Endodermal cell (in vitro differentiated cells): Measurements from ENCODE around the gene MTFMT. TPM values are rescaled to one million over a fixed set of nuclear protein-coding genes. Genes with fewer than 3 reads are reported as not detected.

Experiments used
- DNase-seq: peaks from one replicate; pipeline ENCODE4 v3.0.0-alpha.2; 2017
- H3K27ac ChIP-seq: 2 replicates; pipeline ENCODE4 v1.5.1; 2013; ENCODE audit warnings: mild to moderate bottlenecking, low read depth, low read length, moderate library complexity
- H3K27me3 ChIP-seq: 2 replicates; pipeline ENCODE4 v1.6.1; 2013; ENCODE audit warnings: mild to moderate bottlenecking, low read length, moderate library complexity; ENCODE audit not compliant: insufficient read depth, control insufficient read depth, poor library complexity, severe bottlenecking
- H3K36me3 ChIP-seq: 2 replicates; pipeline ENCODE4 v1.7.0; 2013; ENCODE audit warnings: mild to moderate bottlenecking, low read length, moderate library complexity; ENCODE audit not compliant: control insufficient read depth, insufficient read depth
- H3K4me1 ChIP-seq: one replicate; pipeline ENCODE4 v1.7.0; 2013; ENCODE audit warnings: low read length; ENCODE audit not compliant: control insufficient read depth, insufficient read depth
- H3K4me3 ChIP-seq: 2 replicates; pipeline ENCODE4 v1.5.1; 2013; ENCODE audit warnings: mild to moderate bottlenecking, low read length, moderate library complexity
- H3K9ac ChIP-seq: 2 replicates; pipeline ENCODE4 v1.6.1; 2013; ENCODE audit warnings: mild to moderate bottlenecking, low read length, moderate library complexity; ENCODE audit not compliant: poor library complexity, severe bottlenecking; ENCODE audit errors: extremely low read depth
- H3K9me3 ChIP-seq: 2 replicates; pipeline ENCODE4 v1.6.1; 2013; ENCODE audit warnings: mild to moderate bottlenecking, low read length, moderate library complexity; ENCODE audit not compliant: control insufficient read depth
- H3K27ac Mint-ChIP-seq: 2 replicates; pipeline ENCODE4 v1.8.0; 2020; ENCODE audit warnings: mixed read lengths
- H3K27me3 Mint-ChIP-seq: 2 replicates; pipeline ENCODE4 v1.8.0; 2021; ENCODE audit warnings: mild to moderate bottlenecking, mixed read lengths; ENCODE audit not compliant: insufficient read depth
- H3K36me3 Mint-ChIP-seq: 2 replicates; pipeline ENCODE4 v1.8.0; 2020; ENCODE audit warnings: low read depth, mixed read lengths
- H3K4me1 Mint-ChIP-seq: 2 replicates; pipeline ENCODE4 v1.8.0; 2020; ENCODE audit warnings: mixed read lengths
- H3K4me3 Mint-ChIP-seq: 2 replicates; pipeline ENCODE4 v1.8.0; 2020; ENCODE audit warnings: mild to moderate bottlenecking, moderate library complexity, mixed read lengths
- H3K9me3 Mint-ChIP-seq: 2 replicates; pipeline ENCODE4 v1.8.0; 2020; ENCODE audit warnings: mild to moderate bottlenecking, mixed read lengths
- CTCF ChIP-seq: fragments of 200-600 bp; sonication (generic); conservative IDR thresholded peaks from 2 replicates; pipeline ENCODE4 v1.5.0; 2021; ENCODE audit warnings: antibody characterized with exemption, mild to moderate bottlenecking
- WGBS, 2 experiments: methylation state at CpG; one replicate each; pipeline versions ENCODE4 v1.1.5 to v1.1.7; 2013; ENCODE audit warnings: missing lambda C conversion rate in 2 of 2, mixed read lengths in 1 of 2; ENCODE audit not compliant: insufficient coverage in 1 of 2, insufficient read length in 1 of 2; 5-methylcytosine and 5-hydroxymethylcytosine counted together
- total RNA-seq, 2 donors: library from RNA; stranded (reverse); fragmentation: NEBNext Ultra II Directional in 1 of 2; extraction: Animal tissue kit (Norgen Biotek cat#: 25700) in 1 of 2; gene quantifications; 2 replicates in 1 of 2; 3 replicates in 1 of 2; pipeline ENCODE4 v1.2.1, GENCODE V29; 2021

Gene MTFMT
- total RNA-seq, 2 donors from 2014 or later: 17.8 to 23.2 TPM

GRCh38 chr15:65059931-65060596, 30.6 kb upstream of the MTFMT start:
- H3K4me3 ChIP-seq: no peak overlapping the region
- Mint-ChIP-seq H3K27me3 (no peaks in the 10 kb centered on the region), H3K4me1 (peaks cover 2% of the 10 kb centered on the region), H3K27ac (no peak overlapping the region), H3K36me3 (peaks cover 76% of the 10 kb centered on the region), H3K4me3 (no peak overlapping the region), H3K9me3 (no peaks in the 10 kb centered on the region)
- peaks cover 2% of the 10 kb centered on the region for H3K4me1 ChIP-seq
- no peak for TF ChIP-seq CTCF
- no peak for DNase-seq
- no peak overlapping the region for H3K27ac ChIP-seq
- H3K27me3 ChIP-seq: no peaks in the 10 kb centered on the region
- H3K9ac ChIP-seq: no peak overlapping the region
- H3K9me3 ChIP-seq: no peaks in the 10 kb centered on the region
- 90 to 98% methylated on average over 3 to 4 of the region's 4 CpGs for WGBS, 2 experiments
- peaks cover 90% of the 10 kb centered on the region for H3K36me3 ChIP-seq

DNA sequence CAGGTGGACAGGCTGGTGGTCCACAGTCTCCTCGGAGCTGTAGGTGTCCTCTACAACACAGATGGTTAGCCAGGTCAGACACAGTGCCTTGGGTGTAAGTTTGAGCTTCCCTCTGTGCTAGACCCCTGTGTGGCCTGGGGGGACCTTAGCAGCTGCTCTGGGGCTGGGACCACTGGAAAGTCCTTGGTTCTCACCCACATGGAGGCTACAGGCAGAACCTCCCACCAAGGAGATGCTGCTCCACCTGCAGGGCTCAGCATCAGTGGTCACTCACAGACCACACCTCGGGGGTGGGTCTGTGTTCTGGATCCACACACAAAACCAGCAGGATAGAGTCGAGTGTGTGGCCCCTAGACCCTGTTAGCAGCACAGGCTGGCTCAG, 29.9 kb upstream of the MTFMT start:
- no peak overlapping the region for H3K4me3 ChIP-seq
- H3K27me3 Mint-ChIP-seq: no peaks in the 10 kb centered on the region

More for the DNA sequence above, 29.9 kb upstream of the MTFMT start:
- Histone ChIP-seq H3K4me1 (no peaks in the 10 kb centered on the region), H3K9ac (no peak overlapping the region), H3K9me3 (no peaks in the 10 kb centered on the region), H3K36me3 (peaks cover 85% of the 10 kb centered on the region), H3K27me3 (no peaks in the 10 kb centered on the region), H3K27ac (no peak overlapping the region)
- no peak for TF ChIP-seq CTCF
- Mint-ChIP-seq H3K4me3 (no peak overlapping the region), H3K36me3 (peaks cover 75% of the 10 kb centered on the region), H3K9me3 (no peaks in the 10 kb centered on the region), H3K27ac (no peak overlapping the region), H3K4me1 (no peaks in the 10 kb centered on the region)
- WGBS, 2 experiments: 95% methylated on average over 3 of the region's 3 CpGs; no CpG with 5 or more reads in 1 of the 2 experiments
- DNase-seq: no peak
